ENCODE results near the gene PHLPP1. TPM values are rescaled to one million over a fixed set of nuclear protein-coding genes. Genes with fewer than 3 reads are reported as not detected.

Gene PHLPP1
- total and polyA plus RNA-seq, 9 donors = 4.4 to 15.9 (median 12.0) TPM

DNA sequence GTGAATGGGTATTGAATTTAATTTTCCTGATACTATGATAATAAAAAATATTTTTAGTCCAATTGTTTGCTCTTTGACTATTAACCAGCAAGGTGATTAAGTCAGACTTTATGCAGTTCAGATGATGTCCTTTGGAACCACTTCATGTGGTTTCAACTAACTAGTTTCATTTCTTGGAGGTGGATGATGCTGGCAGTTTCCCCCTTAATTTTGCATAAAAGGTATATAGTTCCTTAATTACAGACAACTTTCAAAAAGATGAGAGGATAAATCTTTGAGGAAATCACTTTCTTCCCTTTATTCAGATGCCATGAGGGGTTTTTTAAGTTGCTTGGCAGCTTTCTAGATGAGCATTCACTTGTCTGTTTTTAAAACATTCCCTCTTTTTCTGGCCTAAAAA, 223.1 kb downstream of the PHLPP1 start:
- H3K9me3 ChIP-seq = no peaks in the 10 kb centered on the region
- TF ChIP-seq EP300 (IDR thresholded peaks at IDR 0.05) (no peak), POLR2A (IDR thresholded peaks at IDR 0.05) (no peak), CTCF (IDR thresholded peaks at IDR 0.05) (no peak)
- no peak for DNase-seq
- H3K36me3 ChIP-seq = no peaks in the 10 kb centered on the region
- H3K27me3 ChIP-seq = no peaks in the 10 kb centered on the region
- H3K4me1 ChIP-seq (ENCODE audit: insufficient read depth) = no peaks in the 10 kb centered on the region
- peak overlapping the region in 1 of 2 donors; percentile 13 for H3K27ac ChIP-seq
- intact Hi-C loops (cut with DNase I) = no loop called here
- H3K4me3 ChIP-seq = no peak overlapping the region

DNA sequence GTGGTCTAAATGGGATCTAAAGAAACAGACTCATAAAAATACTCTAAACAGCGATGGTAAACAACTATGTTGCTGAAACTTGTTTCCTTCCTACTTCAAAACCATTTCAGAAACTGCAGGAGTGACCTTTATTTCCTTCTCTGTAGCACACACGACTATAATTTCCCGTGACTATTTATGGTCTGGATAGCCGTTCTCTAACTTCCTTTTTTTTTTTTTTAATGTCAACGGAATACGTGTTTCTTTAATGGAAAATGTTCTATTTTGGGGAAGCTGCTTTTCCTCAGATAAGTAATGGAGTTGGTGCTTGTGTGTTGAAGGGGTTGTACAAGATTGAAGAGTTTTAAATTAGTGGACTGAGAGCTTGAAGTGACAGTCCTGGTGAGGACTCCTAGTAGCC, 224.1 kb downstream of the PHLPP1 start:
- WGBS, 3 donors = 28 to 41% (median 32%) methylated on average over 6 of the region's 6 CpGs
- H3K9me3 ChIP-seq = no peaks in the 10 kb centered on the region
- no peaks in the 10 kb centered on the region for H3K27me3 ChIP-seq
- H3K27ac ChIP-seq = peak overlapping the region in 1 of 2 donors; percentile 2
- no peak overlapping the region for H3K4me3 ChIP-seq
- intact Hi-C loops (cut with DNase I) = no loop called here
- TF ChIP-seq CTCF (IDR thresholded peaks at IDR 0.05) (no peak), EP300 (IDR thresholded peaks at IDR 0.05) (no peak), POLR2A (IDR thresholded peaks at IDR 0.05) (no peak)
- no peaks in the 10 kb centered on the region for H3K36me3 ChIP-seq
- DNase-seq = no peak
- H3K4me1 ChIP-seq (ENCODE audit: insufficient read depth) = no peaks in the 10 kb centered on the region

DNA sequence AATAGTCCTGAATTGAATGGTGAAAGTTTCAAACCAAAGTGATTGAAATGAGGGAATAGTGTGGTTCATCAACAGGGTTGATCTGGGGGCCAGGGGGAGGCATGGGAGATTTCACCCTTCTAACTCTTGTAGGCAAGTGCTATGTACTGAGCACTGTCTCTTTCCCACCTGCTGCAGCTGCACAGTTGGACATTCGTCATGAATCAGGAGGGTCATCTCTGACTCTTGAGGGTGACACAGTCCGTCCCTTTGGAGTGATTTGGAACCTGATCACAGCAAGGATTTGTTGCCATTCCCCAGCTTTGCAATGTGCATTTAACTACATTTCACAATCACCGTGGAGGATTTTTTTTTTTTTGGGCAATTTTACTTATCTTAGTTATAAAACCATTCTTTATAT, 224.6 kb downstream of the PHLPP1 start:
- H3K36me3 ChIP-seq = no peaks in the 10 kb centered on the region
- intact Hi-C loops (cut with DNase I) = no loop called here
- H3K4me3 ChIP-seq = no peak overlapping the region
- no peak overlapping the region for H3K27ac ChIP-seq
- H3K27me3 ChIP-seq = no peaks in the 10 kb centered on the region
- 86 to 89% (median 87%) methylated on average over 3 of the region's 3 CpGs for WGBS, 3 donors
- H3K4me1 ChIP-seq (ENCODE audit: insufficient read depth) = no peaks in the 10 kb centered on the region
- H3K9me3 ChIP-seq = no peaks in the 10 kb centered on the region
- TF ChIP-seq POLR2A (IDR thresholded peaks at IDR 0.05) = no peak
- TF ChIP-seq CTCF (IDR thresholded peaks at IDR 0.05) = no peak
- no peak for TF ChIP-seq EP300 (IDR thresholded peaks at IDR 0.05)
- DNase-seq = no peak

DNA sequence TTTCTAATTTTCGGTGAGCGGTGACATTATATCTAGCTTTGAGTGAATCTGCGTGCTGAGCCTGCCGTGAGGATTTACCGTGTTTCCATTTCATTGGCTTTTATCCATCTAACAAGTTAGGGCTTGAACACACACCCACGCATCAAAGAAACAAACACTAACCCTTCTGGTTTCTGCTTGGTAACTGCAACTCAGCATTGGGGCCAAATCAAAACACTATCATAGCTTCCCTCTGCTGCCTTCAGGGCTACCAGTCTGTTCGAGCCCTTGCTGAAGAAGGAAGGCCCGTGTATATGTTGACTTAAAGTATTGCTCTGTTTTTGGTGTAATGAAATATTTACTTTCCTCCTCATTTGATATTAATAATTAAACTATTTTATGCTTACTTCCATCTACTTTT, 227.2 kb downstream of the PHLPP1 start:
- H3K4me1 ChIP-seq (ENCODE audit: insufficient read depth) = no peaks in the 10 kb centered on the region
- WGBS, 3 donors = 96 to 98% (median 97%) methylated on average over 8 of the region's 8 CpGs
- TF ChIP-seq POLR2A (IDR thresholded peaks at IDR 0.05) (no peak), CTCF (IDR thresholded peaks at IDR 0.05) (no peak), EP300 (IDR thresholded peaks at IDR 0.05) (no peak)
- H3K4me3 ChIP-seq = no peak overlapping the region
- H3K9me3 ChIP-seq = no peaks in the 10 kb centered on the region
- DNase-seq = no peak
- H3K36me3 ChIP-seq = no peaks in the 10 kb centered on the region
- H3K27ac ChIP-seq = no peak overlapping the region
- H3K27me3 ChIP-seq = no peaks in the 10 kb centered on the region
- intact Hi-C loops (cut with DNase I) = no loop called here

- Histone ChIP-seq H3K4me3 (no peak overlapping the region), H3K9me3 (no peaks in the 10 kb centered on the region), H3K4me1 (ENCODE audit: insufficient read depth) (no peaks in the 10 kb centered on the region), H3K27ac (no peak overlapping the region), H3K36me3 (no peaks in the 10 kb centered on the region), H3K27me3 (no peaks in the 10 kb centered on the region)
- TF ChIP-seq CTCF (IDR thresholded peaks at IDR 0.05) = no peak
- no peak for TF ChIP-seq EP300 (IDR thresholded peaks at IDR 0.05)
- no peak for TF ChIP-seq POLR2A (IDR thresholded peaks at IDR 0.05)
- intact Hi-C loops (cut with DNase I) = no loop called here
- no peak for DNase-seq
These were observed 229.1 kb downstream of the PHLPP1 start for GRCh38 chr18:62944454-62944853.

Measured in ovary (tissue), 9 donors.